Retina (tissue), 1 donor: ENCODE results near the gene PUS1.
A peak's percentile ranks its signal among the peaks of the same experiment; 100 is the strongest.
"Not testable (repeated sequence)": the region's sequence is repeated elsewhere in the genome, so short reads cannot be mapped to it uniquely, and the experiment has no call there.

ENCODE experiments used
- DNase-seq: peaks from one replicate; pipeline ENCODE4 v3.0.0-alpha.2; 2016

Gene PUS1

GRCh38 chr12:131965073-131965472 lies 36.0 kb downstream of the PUS1 start:
- no peak for DNase-seq

DNA sequence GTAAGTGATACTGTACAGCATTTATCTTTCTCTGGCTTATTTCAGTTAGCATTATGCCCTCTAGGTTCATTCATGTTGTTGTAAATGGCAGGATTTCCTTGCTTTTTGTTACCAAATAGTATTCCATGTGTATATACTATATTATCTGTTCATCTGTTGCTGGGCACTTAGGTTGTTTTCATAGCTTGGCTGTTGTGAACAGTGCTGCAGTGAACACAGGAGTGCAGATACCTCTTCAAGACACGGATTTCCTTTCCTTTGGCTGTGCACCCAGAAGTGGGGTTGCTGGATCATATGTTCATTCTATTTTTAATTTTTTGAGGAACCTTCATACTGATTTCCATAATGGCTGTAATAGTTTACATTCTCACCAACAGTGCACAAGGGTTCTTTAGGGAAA lies 42.1 kb downstream of the PUS1 start:
- no peak for DNase-seq

DNA sequence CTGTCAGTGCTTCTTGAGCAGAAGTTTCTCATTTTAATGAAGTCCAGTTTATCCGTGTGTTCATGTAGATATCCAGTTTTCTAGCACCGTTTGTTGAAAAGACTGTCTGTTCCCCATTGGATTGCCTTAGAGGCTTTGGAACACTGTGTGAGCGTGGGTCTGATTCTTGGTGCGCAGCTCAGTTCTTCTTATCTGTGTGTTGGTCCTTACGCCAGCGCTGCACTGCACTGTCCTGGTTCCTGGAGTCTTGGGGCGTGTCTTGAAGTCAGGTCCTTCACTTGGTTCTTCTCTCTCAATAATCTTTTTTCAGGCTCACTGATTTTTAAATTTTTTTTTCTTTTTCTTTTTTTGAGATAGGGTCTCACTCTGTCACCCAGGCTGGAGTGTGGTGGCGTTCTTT lies 46.2 kb downstream of the PUS1 start:
- no peak for DNase-seq

DNA sequence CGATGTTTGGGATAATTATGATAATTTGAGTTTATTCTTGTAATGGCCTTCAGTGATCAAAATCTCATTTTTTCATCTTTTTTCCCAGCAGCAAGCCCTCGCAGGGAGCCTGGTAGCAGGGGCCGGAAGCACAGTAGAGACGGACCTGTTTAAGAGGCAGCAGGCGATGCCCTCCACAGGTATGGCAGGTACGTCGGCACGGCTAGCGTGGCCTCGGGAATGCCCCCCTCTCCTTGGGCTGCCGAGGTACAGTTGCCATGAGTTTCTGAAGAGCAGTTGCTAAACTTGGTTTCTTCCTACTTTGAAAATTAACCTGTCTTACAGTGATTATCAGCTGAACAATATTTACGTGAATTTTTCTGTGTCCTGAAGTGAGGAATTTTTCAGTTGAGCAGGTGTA lies 50.5 kb downstream of the PUS1 start:
- DNase-seq: no peak

DNA sequence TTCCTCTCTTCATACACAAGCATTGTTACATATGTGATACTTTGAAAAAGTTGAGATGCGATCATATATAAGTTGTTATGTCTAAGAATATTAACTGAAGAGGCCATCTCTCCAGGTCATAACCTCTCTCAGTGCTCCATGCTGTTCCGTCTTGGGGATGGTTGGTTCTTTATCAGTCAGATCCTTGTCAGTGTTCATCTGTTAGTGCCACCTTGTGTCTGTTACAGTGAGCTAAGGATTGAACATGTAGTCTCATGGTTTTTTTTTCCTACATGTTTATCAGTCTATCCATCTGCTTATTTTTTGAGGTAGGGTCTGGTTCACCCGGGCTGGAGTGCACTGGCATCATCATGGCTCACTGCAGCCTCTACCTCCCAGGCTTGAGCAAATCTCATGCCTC lies 51.2 kb downstream of the PUS1 start:
- DNase-seq: no peak

DNA sequence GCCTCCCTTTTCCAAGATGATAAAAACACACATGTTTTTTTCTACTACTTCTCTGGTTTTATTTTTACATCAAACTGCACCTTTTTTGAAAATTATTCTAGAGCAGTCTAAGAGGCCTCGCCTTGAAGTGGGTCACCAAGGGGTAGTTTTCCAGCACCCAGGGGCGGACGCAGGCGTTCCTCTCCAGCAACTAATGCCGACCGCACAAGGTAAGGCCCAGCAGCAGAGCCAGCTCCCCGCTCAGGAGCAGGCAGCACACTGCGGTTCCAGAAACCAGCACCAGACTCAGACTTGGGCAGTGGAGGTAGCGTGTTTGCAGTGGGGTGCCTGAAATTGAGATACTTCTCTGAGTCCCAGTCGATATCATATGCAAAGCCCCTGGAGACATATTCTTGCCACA lies 52.3 kb downstream of the PUS1 start:
- no peak for DNase-seq

GRCh38 chr12:131982041-131982440 lies 53.0 kb downstream of the PUS1 start:
- DNase-seq: no peak

DNA sequence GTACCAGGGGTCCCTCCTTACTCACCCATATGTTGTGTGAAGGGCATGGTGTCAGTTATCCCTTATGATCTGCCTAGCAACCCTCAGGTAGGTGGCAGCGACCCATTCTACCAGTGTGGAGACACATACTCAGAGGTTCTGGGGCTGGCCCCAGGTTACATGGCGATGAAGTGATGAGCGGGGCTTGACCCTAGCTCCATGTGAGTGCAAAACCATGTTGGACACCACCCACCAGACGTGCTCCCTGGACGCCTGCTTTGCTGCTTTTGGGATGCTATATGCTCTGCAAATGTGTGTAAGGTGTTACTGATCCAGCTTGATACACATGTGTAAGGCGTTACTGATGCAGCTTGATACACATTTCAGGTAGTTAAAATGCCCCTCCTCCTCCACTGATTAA lies 54.0 kb downstream of the PUS1 start:
- DNase-seq: no peak

- no peak for DNase-seq
These were observed 54.5 kb downstream of the PUS1 start for GRCh38 chr12:131983554-131983953.

DNA sequence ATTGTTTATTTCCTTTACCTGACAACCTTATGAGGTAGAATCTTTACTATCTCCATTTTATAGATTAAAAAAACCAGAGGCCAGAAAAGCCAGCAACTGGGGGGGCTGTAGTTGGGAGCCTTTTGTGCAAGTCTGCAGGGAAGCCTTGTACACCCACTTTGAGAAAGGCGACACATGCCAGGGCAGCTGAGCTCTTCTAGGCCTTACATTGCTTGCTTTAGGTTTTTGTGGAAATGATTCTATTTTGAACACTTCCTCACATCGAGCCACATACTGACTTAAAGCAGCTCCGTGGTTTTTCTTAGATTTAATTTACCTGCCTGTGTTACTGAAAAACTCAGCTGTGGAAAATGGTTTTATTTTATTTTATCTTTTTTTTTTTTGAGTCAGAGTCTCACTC lies 55.3 kb downstream of the PUS1 start:
- DNase-seq: no peak

DNA sequence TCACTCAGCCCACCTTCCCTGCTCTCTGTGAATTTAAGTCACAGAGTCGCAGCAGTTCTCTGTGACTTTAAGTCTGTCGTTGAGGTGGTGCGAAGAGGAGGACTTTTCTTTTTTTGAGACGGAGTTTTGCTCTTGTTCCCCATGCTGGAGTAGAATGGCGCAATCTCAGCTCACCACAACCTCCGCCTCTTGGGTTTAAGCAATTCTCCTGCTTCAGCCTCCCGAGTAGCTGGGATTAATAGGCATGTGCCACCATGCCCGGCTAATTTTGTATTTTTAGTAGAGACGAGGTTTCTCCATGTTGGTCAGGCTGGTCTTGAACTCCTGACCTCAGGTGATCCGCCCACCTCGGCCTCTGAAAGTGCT lies 56.4 kb downstream of the PUS1 start:
- not testable (repeated sequence) for DNase-seq

GRCh38 chr12:131986361-131986760 lies 57.3 kb downstream of the PUS1 start:
- DNase-seq: no peak

- peak; percentile 48 for DNase-seq
These were observed 57.8 kb downstream of the PUS1 start for GRCh38 chr12:131986910-131987309.

DNA sequence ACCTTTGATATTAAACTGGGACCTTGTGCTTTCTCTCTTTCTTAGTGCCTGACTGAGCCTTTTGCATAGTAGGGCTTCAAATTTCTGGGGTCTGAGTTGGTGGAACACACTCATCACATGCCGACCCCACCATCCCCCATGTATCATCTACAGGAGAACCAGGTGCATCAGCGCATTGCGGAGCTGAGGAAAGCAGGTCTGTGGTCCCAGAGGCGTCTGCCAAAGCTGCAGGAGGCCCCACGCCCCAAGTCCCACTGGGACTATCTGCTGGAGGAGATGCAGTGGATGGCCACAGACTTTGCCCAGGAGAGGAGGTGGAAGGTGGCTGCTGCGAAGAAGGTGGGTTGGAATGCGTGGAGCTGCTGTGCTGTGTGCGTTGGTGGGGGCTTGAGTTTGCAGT lies 58.5 kb downstream of the PUS1 start:
- DNase-seq: no peak

GRCh38 chr12:131988054-131988796 lies 59.1 kb downstream of the PUS1 start:
- DNase-seq: no peak

DNA sequence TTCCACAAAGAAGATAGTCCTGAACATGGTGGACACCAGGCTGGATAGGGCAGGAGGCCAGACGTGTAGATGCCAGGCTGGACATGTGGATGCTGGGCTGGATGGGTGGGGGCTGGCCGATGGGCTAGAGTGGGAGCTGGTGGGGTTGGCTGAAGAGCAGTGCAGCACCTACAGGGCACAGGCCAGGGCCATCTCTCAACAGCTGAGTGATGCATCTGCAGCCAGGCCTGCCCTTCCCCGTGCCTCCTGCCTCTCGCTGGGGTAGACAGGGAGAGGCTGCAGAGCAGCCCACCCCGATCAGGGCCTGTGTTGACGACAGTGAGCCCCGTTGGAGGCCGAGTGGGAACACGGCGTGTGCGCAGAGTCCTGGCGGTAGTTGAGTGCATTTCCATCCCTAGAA lies 59.9 kb downstream of the PUS1 start:
- DNase-seq: peak; percentile 26

GRCh38 chr12:131990066-131990979 lies 61.2 kb downstream of the PUS1 start:
- DNase-seq: peak; percentile 90

- DNase-seq: no peak
These were observed 61.9 kb downstream of the PUS1 start for GRCh38 chr12:131990980-131991305.

DNA sequence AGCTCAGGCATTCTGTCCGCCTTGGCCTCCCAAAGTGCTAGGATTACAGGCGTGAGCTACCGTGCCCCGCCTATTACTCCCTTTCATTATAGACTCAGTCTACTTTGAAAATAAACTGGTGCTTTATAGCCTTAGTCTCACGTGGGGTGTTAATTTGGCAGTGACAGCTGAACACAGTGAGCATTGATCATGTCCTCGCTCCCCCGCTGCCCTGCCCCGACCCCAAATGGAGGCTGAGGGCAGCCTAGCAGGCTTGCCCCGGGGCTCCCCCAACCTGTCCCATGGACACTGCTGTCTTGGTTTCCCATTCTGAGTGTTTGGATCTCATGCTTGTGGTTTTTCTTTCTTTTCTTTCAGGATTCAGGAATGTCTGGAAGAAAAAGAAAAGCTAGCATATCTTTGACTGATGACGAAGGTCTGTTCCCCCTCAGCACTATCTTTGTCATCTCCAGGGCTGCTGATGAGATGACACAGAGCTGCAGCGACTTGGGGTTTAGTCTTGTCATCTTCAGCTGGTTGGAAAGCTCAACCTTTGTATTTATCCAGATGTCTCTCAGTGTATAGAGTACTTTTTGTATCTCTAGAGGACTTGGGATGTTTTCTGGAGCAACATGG lies 62.8 kb downstream of the PUS1 start:
- peak; percentile 17 for DNase-seq

DNA sequence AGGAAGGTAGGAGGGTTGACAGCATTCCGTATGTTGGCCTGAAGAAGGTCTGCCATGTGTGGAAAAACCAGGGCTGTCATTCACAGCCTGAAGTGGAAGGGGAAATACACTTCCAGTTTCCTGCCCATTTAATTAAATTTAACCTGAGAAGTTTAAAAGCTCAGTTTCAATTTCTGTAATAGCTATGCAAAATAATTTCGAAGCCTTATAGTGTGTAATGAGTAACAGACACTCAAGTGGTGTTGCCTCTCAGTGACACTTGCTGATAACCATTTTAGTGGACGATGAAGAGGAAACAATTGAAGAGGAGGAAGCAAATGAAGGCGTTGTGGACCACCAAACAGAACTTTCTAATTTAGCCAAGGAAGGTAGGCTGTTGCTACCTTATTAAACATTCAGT lies 65.5 kb downstream of the PUS1 start:
- no peak for DNase-seq
